ENCODE data around the gene APOA5. TPM values are rescaled to one million over a fixed set of nuclear protein-coding genes. Genes with fewer than 3 reads are reported as not detected.
"Not testable (repeated sequence)": the region's sequence is repeated elsewhere in the genome, so short reads cannot be mapped to it uniquely, and the experiment has no call there.

APOA5 gene
- total RNA-seq, 8 experiments from 2014 or later, result 0.09 to 0.62 (median 0.19) TPM; not detected in 4

DNA sequence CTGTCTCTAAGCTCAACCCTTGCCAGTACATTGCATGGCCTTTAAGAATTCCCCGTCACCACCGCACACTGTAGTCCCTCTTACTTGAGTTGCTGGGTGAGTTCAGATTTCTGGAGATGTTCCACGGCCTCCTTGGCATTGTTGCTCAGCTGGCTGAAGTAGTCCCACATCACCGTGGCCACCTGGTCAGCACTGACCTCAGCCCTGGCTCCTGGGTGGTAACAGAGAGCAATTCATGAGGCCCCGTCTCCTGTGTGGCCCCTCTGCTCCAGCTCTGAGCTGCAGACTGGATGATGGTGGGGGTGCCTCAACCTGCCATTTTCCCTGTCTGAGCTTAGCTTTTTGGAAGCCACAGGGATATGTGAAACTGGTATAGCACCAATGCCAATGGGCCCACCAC, 30.9 kb upstream of the APOA5 start:
- no peak for ATAC-seq (replicated peaks in 6 of 8)
- Histone ChIP-seq H3K4me1 (replicated peaks in 1 of 2) (peaks cover 2 to 11% of the 10 kb centered on the region in 2 donors), H3K27ac (no peak overlapping the region), H3K4me3 (no peak overlapping the region)
- 0 to 100% (median 40%) methylated on average over 1 to 2 of the region's 5 CpGs; no CpG with 5 or more reads in 5 of the 10 experiments for WGBS, 10 experiments
- in situ Hi-C loops (cut with MboI; ENCODE audit: low pct_unique_long_range_greater_than_20kb in 2 of 9, low sequenced_read_pairs in 9 of 9, unreplicated experiment in 9 of 9), result no loop called here

DNA sequence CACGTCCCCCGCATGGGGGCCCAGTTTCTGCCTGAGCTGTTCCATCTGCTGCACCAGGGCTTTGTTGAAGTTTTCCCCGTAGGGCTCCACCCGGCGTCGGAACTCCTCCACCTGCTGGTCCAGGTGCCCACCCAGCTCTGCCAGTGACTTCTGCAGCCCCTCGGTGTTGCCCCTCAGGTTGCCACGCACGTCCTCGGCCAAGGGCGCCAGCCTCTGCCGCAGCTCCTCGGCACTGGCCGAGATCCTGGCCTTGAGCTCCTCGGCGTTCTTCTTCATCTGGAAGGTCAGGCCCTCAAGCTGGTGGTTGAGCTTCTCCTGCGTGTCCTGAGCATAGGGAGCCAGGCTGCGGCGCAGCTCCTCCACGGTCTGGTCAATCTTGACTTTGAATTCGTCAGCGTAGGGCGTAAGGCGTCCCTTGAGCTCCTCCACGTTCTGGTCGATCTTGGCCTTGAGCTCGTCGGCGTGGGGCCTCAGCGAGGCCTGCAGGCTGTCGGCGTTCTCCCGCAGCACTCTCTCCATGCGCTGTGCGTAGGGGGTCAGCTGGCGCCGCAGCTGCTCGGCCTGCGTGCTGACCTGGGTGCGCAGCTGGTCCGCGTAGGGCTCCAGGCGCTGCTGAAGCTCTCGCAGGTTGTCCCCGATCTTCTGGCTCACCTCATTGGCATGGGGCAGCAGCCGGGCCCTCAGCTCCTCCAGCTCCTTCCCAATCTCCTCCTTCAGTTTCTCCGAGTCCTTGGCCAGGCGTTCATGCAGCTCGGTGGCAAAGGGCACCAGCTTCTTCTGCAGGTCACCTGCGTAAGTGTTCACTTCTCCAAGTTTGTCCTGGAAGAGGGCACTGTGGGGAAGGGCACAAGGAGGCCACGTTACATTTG, 29.6 kb upstream of the APOA5 start:
- in situ Hi-C loops (cut with MboI; ENCODE audit: low pct_unique_long_range_greater_than_20kb in 2 of 9, low sequenced_read_pairs in 9 of 9, unreplicated experiment in 9 of 9), result no loop called here
- no peak for ATAC-seq (replicated peaks in 6 of 8)
- WGBS, 10 experiments, result 79 to 95% (median 85%) methylated on average over 1 to 28 of the region's 51 CpGs; no CpG with 5 or more reads in 4 of the 10 experiments
- Histone ChIP-seq H3K4me3 (no peak overlapping the region), H3K4me1 (replicated peaks in 1 of 2) (peaks cover 0 to under 1% of the 10 kb centered on the region in 2 donors), H3K27ac (no peak overlapping the region)

DNA sequence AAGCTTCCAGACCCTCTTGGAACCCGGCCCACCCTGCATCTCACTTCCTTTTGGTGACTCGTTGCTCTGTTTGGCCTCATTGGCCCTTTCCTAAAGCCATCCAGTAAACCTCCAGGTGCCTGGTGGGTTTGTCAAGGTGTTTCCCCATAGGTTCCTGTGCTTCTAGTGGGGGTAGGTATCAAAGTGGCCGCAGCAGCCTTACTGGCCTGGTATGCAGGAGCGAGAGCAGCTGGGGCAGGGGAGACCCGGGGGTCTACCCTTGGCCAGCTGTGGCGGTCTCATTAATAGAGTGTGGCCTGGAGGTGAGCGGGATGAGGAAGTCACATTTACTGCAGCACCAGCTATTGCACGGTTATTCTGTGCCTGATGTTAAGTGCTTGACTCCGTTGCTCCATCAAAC, 27.4 kb upstream of the APOA5 start:
- 74 to 100% (median 90%) methylated on average over 4 to 5 of the region's 9 CpGs; no CpG with 5 or more reads in 6 of the 10 experiments for WGBS, 10 experiments
- ATAC-seq (replicated peaks in 6 of 8), result no peak

DNA sequence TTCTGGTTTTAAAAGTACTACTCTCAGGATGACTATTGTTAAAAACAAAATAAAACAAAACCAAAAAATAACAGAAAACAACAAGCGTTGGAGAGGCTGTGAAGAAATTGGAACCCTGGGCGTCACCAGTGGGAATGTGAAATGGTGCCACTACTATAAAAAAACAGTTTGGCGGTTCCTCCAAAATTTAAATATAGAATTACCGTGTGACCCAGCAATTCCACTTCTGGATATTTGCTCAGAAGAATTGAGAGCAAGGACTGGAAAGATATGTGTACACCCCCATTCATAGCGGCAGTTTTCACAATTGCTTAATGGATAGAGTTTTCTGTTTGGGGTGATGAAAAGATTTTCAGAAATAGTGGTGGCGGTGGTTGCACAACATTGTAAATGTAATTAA, 22.8 kb upstream of the APOA5 start:
- in situ Hi-C loops (cut with MboI; ENCODE audit: low pct_unique_long_range_greater_than_20kb in 2 of 9, low sequenced_read_pairs in 9 of 9, unreplicated experiment in 9 of 9), result no loop called here
- H3K4me1 ChIP-seq (replicated peaks in 1 of 2), result no peaks in the 10 kb centered on the region
- H3K4me3 ChIP-seq, result no peak overlapping the region
- ATAC-seq (replicated peaks in 6 of 8), result no peak
- H3K27ac ChIP-seq, result no peak overlapping the region
- WGBS, 10 experiments, result 66 to 96% (median 88%) methylated on average over 1 to 6 of the region's 6 CpGs

More for the DNA sequence above, 27.4 kb upstream of the APOA5 start:
- in situ Hi-C loops (cut with MboI; ENCODE audit: low pct_unique_long_range_greater_than_20kb in 2 of 9, low sequenced_read_pairs in 9 of 9, unreplicated experiment in 9 of 9), result no loop called here
- Histone ChIP-seq H3K4me3 (no peak overlapping the region), H3K27ac (no peak overlapping the region), H3K4me1 (replicated peaks in 1 of 2) (no peaks in the 10 kb centered on the region)

DNA sequence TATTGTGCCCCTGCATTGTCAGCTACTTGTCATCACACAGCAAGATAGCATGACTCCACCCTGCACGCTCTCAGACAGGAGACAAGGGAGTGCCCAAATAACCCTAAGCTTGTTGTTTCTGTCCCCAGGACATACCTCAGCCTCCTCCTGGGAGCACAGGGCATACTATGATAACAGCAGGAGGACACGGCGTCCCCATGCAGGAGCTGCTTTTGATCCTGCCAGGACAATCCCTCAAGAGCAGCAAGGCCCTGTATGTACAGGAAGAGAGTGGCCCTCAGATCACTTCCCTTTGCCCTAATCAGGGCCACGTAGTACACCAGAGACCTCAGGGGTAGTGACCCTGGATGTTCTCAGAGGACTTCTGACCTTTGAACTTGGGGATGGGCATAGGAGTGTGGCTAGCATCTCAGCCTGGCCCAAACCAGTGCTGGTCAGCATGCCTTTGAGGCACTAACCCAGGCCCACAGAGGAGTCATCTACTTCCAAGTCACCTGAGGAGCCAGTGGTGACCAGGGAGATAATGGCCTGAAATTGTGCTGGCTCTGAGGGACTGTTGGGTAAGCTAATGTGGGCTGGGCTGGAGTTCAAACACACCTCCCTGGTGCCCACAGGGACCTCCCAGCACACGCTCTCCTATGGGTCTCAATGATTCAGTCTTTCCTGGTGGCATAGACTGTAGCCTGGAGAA, 22.2 kb upstream of the APOA5 start:
- Histone ChIP-seq H3K27ac (no peak overlapping the region), H3K4me3 (no peak overlapping the region), H3K4me1 (replicated peaks in 1 of 2) (no peaks in the 10 kb centered on the region)
- 50 to 100% (median 80%) methylated on average over 1 to 4 of the region's 5 CpGs; no CpG with 5 or more reads in 3 of the 10 experiments for WGBS, 10 experiments
- in situ Hi-C loops (cut with MboI; ENCODE audit: low pct_unique_long_range_greater_than_20kb in 2 of 9, low sequenced_read_pairs in 9 of 9, unreplicated experiment in 9 of 9), result no loop called here
- no peak for ATAC-seq (replicated peaks in 6 of 8)

DNA sequence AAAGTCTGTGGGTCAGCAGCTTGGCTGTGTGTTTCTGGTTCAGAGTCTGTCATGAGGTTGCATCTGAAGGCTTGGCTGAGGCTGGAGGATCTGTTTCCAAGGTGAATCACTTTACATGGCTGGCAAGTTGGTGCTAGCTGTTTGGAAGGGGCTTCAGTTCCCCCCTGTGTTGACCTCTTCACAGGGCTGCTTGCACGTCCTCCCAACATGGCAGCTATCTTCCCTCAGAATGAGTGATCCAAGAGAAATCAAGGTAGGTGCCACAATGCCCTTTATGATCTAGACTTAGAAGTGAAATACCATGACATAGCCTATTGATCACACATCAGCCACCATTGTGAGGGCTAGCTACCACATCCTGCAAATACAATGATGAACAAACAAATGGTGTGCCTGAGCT, 21.5 kb upstream of the APOA5 start:
- ATAC-seq (replicated peaks in 6 of 8), result no peak
- H3K27ac ChIP-seq, result no peak overlapping the region
- WGBS, 10 experiments, result 0 to 100% (median 100%) methylated on average over 1 of the region's 1 CpG; no CpG with 5 or more reads in 5 of the 10 experiments
- no peaks in the 10 kb centered on the region for H3K4me1 ChIP-seq (replicated peaks in 1 of 2)
- H3K4me3 ChIP-seq, result no peak overlapping the region
- in situ Hi-C loops (cut with MboI; ENCODE audit: low pct_unique_long_range_greater_than_20kb in 2 of 9, low sequenced_read_pairs in 9 of 9, unreplicated experiment in 9 of 9), result no loop called here

DNA sequence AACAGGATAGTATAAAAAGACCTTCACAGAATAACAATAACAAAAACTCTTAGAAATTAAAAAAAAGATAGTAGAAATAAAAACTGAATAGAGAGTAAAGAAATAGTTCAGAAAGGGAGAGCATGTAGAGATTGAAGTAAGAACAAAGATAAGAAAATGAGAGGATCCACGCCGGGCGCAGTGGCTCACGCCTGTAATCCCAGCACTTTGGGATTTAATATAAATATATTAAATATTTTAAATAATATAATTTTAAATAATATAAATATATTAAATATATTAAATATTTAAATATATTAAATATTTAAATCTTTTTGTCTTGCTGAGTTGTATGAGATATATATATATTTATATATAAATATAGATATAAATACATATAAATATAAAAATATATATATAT, 20.4 kb upstream of the APOA5 start:
- no peaks in the 10 kb centered on the region for H3K4me1 ChIP-seq (replicated peaks in 1 of 2)
- 78 to 98% (median 94%) methylated on average over 4 of the region's 4 CpGs; no CpG with 5 or more reads in 4 of the 10 experiments for WGBS, 10 experiments
- H3K27ac ChIP-seq, result no peak overlapping the region
- in situ Hi-C loops (cut with MboI; ENCODE audit: low pct_unique_long_range_greater_than_20kb in 2 of 9, low sequenced_read_pairs in 9 of 9, unreplicated experiment in 9 of 9), result no loop called here
- no peak for ATAC-seq (replicated peaks in 6 of 8)
- no peak overlapping the region for H3K4me3 ChIP-seq

DNA sequence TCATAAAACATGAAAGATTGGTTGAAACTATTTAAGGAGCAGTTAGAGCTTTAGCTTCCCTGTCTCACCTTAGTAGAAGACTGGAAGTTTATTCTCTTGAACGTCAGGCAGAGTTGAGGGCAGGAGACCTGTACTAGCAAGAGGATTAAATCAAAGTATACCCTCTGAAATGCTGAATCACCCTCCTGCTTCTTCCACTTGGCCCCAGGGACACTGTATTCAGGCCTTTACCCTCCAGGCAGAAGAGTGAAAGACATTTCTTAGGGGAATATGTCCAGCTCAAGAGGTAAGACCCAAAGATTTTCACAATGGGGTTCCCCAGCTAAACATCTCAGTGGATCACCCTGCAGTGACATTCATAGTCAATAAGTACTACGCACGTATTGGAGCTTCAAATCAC, 19.5 kb upstream of the APOA5 start:
- in situ Hi-C loops (cut with MboI; ENCODE audit: low pct_unique_long_range_greater_than_20kb in 2 of 9, low sequenced_read_pairs in 9 of 9, unreplicated experiment in 9 of 9), result no loop called here
- no peak for ATAC-seq (replicated peaks in 6 of 8)
- 25 to 92% (median 80%) methylated on average over 1 to 3 of the region's 3 CpGs; no CpG with 5 or more reads in 5 of the 10 experiments for WGBS, 10 experiments
- no peak overlapping the region for H3K27ac ChIP-seq
- no peaks in the 10 kb centered on the region for H3K4me1 ChIP-seq (replicated peaks in 1 of 2)
- no peak overlapping the region for H3K4me3 ChIP-seq

DNA sequence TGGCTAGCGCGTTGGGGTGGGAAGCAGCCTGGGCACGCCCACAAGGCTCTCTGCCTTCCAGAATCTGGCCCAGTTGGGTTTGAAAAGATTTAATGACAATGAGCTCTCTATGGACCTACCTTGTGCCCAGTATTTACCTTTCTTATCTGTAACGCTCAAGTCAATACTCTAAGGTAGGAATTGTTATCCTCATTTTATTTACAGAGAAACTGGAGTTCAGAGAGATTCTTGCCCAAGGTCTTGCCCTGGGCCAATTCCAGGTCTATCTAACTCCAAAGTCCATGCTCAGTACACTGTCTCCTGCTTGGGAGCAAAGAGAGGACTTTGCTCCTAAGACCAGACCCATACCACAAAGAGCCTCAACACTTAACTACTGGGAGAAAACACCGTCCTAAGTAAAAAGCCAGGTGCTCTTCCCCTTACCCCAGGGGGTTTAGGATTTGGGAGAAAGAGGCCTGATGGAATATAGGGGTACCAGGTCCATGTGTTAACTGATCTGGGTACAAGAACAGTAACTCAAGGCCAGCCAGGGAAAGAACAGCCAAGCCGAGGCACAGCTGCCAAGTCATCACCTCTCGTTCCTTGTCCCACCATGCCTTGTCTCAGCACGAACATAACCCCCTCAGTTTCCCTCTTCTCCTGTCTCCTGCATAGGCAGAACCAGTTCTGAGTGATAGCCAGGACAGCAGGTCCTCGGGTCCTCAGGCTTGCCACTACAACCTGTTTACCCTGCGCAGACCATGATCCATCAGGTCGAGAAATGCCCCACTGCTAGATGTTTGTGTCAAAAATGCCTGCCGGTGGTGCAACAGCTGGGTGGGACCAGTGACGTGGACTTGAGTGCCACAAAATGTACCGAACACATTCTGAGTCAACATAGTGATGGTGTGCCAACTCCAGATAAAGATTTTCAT, 16.8 kb upstream of the APOA5 start:
- whole genome bisulfite sequencing, 10 experiments, result 17 to 100% (median 78%) methylated on average over 1 to 9 of the region's 14 CpGs
- no peaks in the 10 kb centered on the region for H3K4me1 ChIP-seq (replicated peaks in 1 of 2)
- no peak for ATAC-seq (replicated peaks in 6 of 8)
- H3K4me3 ChIP-seq, result no peak overlapping the region
- no peak overlapping the region for H3K27ac ChIP-seq
- in situ Hi-C loops (cut with MboI; ENCODE audit: low pct_unique_long_range_greater_than_20kb in 2 of 9, low sequenced_read_pairs in 9 of 9, unreplicated experiment in 9 of 9), result loop anchor here in 1 of 9 experiments (10.0 kb wide), 1 partner anchor 296 kb away; no protein-coding TSS in a partner anchor

DNA sequence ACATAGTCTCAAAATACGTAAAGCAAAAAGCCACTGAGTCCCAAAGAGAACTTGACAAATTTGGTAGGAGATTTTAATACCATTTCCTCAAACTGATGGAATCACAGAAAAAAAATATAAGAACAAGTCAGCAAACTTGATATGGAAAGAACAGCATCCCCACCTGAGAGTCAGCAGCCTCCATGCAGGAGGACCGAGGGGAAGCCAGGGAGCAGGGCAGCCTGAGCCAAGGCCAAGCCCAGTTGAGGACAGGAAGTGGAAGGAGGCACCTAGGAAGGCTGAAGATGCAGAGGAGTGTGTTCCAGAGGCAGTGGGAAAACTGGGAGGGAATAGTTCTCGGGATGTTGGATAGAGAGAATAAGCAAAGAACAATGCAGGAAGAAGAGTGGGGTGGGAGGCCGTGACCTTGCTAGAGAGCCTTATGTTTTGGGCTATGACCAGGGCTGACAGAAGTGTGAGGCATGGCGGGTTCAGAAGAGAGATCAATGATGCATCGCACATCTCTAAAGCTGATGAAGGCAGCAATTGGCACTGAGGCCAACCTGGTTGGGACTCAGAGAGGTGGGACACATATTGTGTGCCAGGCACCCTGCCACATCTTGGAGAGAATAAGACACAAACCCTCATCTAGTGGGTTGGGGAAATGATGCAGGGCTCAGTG, 16.1 kb upstream of the APOA5 start:
- Histone ChIP-seq H3K4me1 (replicated peaks in 1 of 2) (no peaks in the 10 kb centered on the region), H3K4me3 (no peak overlapping the region), H3K27ac (no peak overlapping the region)
- WGBS, 10 experiments, result 69 to 92% (median 83%) methylated on average over 2 to 4 of the region's 6 CpGs; no CpG with 5 or more reads in 2 of the 10 experiments
- no peak for ATAC-seq (replicated peaks in 6 of 8)
- in situ Hi-C loops (cut with MboI; ENCODE audit: low pct_unique_long_range_greater_than_20kb in 2 of 9, low sequenced_read_pairs in 9 of 9, unreplicated experiment in 9 of 9), result loop anchor here in 1 of 9 experiments (10.0 kb wide), 1 partner anchor 297 kb away; no protein-coding TSS in a partner anchor

DNA sequence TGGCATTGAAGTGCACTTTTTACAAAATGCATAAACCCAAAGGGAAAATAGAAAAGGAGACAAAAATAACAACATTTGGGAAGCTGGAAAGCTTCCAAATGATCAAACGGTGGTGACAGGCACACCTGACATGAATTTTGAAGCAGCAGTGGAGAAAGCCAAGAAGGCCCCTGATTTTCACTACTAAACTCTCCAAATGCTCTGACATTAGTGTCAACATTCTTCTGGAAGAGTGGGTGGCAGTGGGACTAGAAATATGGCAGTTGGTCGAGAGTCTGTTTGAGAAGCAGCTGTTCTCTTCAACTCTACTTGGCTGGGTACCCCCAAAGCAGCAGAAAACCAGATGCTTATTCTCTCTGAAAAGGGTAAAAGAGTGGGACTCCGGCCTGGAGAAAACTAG, 12.3 kb upstream of the APOA5 start:
- Histone ChIP-seq H3K4me3 (no peak overlapping the region), H3K27ac (no peak overlapping the region), H3K4me1 (replicated peaks in 1 of 2) (no peaks in the 10 kb centered on the region)
- in situ Hi-C loops (cut with MboI; ENCODE audit: low pct_unique_long_range_greater_than_20kb in 2 of 9, low sequenced_read_pairs in 9 of 9, unreplicated experiment in 9 of 9), result loop anchor here in 1 of 9 experiments (10.0 kb wide), 1 partner anchor 301 kb away; no protein-coding TSS in a partner anchor
- 0 to 83% (median 63%) methylated on average over 1 to 3 of the region's 3 CpGs; no CpG with 5 or more reads in 1 of the 10 experiments for WGBS, 10 experiments
- no peak for ATAC-seq (replicated peaks in 6 of 8)

DNA sequence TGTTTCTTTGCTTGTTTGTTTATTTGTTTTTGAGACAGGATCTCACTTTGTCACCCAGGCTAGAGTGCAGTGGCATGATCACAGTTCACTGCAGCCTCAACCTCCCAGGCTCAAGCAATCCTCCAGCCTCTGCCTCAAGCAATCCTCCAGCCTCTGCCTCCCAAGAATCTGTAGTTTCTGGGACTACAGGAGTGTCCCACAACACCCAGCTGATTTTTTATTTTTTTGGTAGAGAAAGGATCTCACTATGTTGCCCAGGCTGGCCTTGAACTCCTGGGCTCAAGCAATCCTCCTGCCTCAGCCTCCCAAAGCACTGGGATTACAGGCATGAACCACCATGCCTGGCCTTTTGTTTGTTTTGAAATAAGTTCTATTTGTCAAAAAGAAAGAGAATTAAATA, 10.0 kb upstream of the APOA5 start:
- H3K27ac ChIP-seq; H3K4me3 ChIP-seq; H3K4me1 ChIP-seq (replicated peaks in 1 of 2); ATAC-seq (replicated peaks in 6 of 8): not testable (repeated sequence)
- in situ Hi-C loops (cut with MboI; ENCODE audit: low pct_unique_long_range_greater_than_20kb in 2 of 9, low sequenced_read_pairs in 9 of 9, unreplicated experiment in 9 of 9), result loop anchor here in 1 of 9 experiments (10.0 kb wide), 1 partner anchor 303 kb away; no protein-coding TSS in a partner anchor
